ENCODE results near the gene ATAD5. TPM values are rescaled to one million over a fixed set of nuclear protein-coding genes. Genes with fewer than 3 reads are reported as not detected.

The ATAD5 gene
- total and polyA plus RNA-seq, 2 of the 4 experiments (the other 2 are of a cell fraction): 1.0 to 1.3 TPM

DNA sequence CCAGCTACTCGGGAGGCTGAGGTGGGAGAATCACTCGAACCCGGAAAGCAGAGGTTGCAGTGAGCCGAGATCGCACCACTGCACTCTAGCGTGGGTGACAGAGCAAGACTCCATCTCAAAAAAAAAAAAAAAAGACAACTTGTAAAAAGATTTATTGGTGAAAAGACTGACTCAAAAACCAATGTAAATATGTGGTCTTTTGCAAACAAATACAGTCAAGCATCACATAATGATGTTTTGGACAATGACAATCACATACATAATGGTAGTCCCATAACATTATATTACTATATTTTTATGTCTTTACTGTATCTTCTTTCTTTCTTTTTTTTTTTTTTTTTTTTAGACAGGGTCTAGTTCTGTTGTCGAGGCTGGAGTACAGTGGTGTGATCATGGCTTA, 15.6 kb upstream of the ATAD5 start:
- no peak overlapping the region for H4K8ac ChIP-seq (ENCODE audit: low read depth in 2 of 2, low read length in 2 of 2)
- POLR2A ChIA-PET (ENCODE audit: unreplicated experiment): no interaction called here
- no peak overlapping the region for H3K14ac ChIP-seq (replicated peaks; ENCODE audit: low read depth, low read length)
- no peak for TF ChIP-seq SMC3 (IDR thresholded peaks at IDR 0.05; ENCODE audit: low read depth, low read length)
- peaks cover 6% of the 10 kb centered on the region for H3K4me1 ChIP-seq (ENCODE audit: control insufficient read depth, insufficient read depth, low read length)
- intact Hi-C loops (cut with micrococcal nuclease): no loop called here
- no peak overlapping the region for H3K9ac ChIP-seq (ENCODE audit: low read depth, low read length)
- H2BK5ac ChIP-seq (ENCODE audit: low read depth, low read length, poor library complexity, severe bottlenecking): no peak overlapping the region
- no peak overlapping the region for H2AFZ ChIP-seq (replicated peaks; ENCODE audit: low read length, poor library complexity)
- H2AK9ac ChIP-seq (replicated peaks; ENCODE audit: low read depth, low read length, poor library complexity): no peak overlapping the region
- ATAC-seq (ENCODE audit: low read depth): no peak
- H3K36me3 ChIP-seq (ENCODE audit: control insufficient read depth, insufficient read depth, low read length): no peaks in the 10 kb centered on the region
- H3K4ac ChIP-seq (ENCODE audit: low read depth, low read length): no peak overlapping the region
- DNase-seq: no peak
- H3K27ac ChIP-seq (ENCODE audit: insufficient read depth, low read length): no peak overlapping the region
- H3K4me2 ChIP-seq (ENCODE audit: low read depth, low read length): no peak overlapping the region
- BruUV-seq (replicated peaks): no TSS peak
- no CpG with 5 or more reads among the region's 7 CpGs for whole genome bisulfite sequencing, 2 experiments (ENCODE audit: extremely low coverage in 2 of 2, insufficient read length in 1 of 2)
- H4K91ac ChIP-seq (ENCODE audit: insufficient read depth, low read depth, low read length): no peak overlapping the region
- H3K27me3 ChIP-seq (ENCODE audit: control insufficient read depth, insufficient read depth, low read length): no peaks in the 10 kb centered on the region
- H3K79me1 ChIP-seq (ENCODE audit: low read depth in 1 of 2, low read length in 2 of 2): peaks cover 30 to 64% of the 10 kb centered on the region in 2 experiments
- no peak overlapping the region for H2BK120ac ChIP-seq (ENCODE audit: low read depth, low read length)
- peaks cover 5% of the 10 kb centered on the region; the same call in 1 of the 2 replicates for H3K9me1 ChIP-seq (ENCODE audit: insufficient read depth, low read length)
- peaks cover 5% of the 10 kb centered on the region; the same call in 1 of the 2 replicates for H4K20me1 ChIP-seq (ENCODE audit: insufficient read depth, low read length)
- in situ Hi-C loops (cut with MboI; ENCODE audit: low sequenced_read_pairs): no loop called here
- H2AK5ac ChIP-seq (ENCODE audit: low read depth, low read length): no peak overlapping the region
- CTCF ChIA-PET: no interaction called here
- H2BK20ac ChIP-seq (ENCODE audit: low read depth, low read length): no peak overlapping the region
- no peaks in the 10 kb centered on the region for H3K9me3 ChIP-seq (ENCODE audit: control insufficient read depth, insufficient read depth, low read length)
- H3K18ac ChIP-seq (ENCODE audit: low read depth, low read length): no peak overlapping the region
- H2BK15ac ChIP-seq (ENCODE audit: low read depth, low read length): no peak overlapping the region
- no peak overlapping the region for H3K23ac ChIP-seq (ENCODE audit: low read depth, low read length)
- no peak overlapping the region for H3K4me3 ChIP-seq (ENCODE audit: insufficient read depth, low read depth, low read length)
- dilution Hi-C loops (cut with HindIII; ENCODE audit: low sequenced_read_pairs, unreplicated experiment): no loop called here
- H4K5ac ChIP-seq (ENCODE audit: low read depth, low read length): no peak overlapping the region
- no peak overlapping the region for H3K56ac ChIP-seq (ENCODE audit: extremely low read depth, insufficient read depth, low read length)
